GM18951 (cell line): ENCODE measurements around the gene PYGO1.

Experiments
- POLR2A ChIP-seq: IDR thresholded peaks from 4 replicates; pipeline ENCODE4 v1.6.1; 2011; ENCODE audit warnings: mild to moderate bottlenecking; ENCODE audit not compliant: insufficient read length, insufficient read depth; ENCODE audit errors: extremely low read depth
- in situ Hi-C: fragments of 300-500 bp; cut with MboI; formaldehyde crosslinking; loops from one replicate; pipeline ENCODE4 v1.12.0; 2022; ENCODE audit warnings: low sequenced_read_pairs, mixed read lengths, inconsistent platforms; ENCODE audit not compliant: unreplicated experiment

Gene PYGO1

GRCh38 chr15:55590788-55591187 lies 2.6 kb upstream of the PYGO1 start:
- in situ Hi-C loops = no loop called here
- TF ChIP-seq POLR2A = no peak

GRCh38 chr15:55589287-55589686 lies 1.1 kb upstream of the PYGO1 start:
- TF ChIP-seq POLR2A = no peak
- in situ Hi-C loops = no loop called here

- TF ChIP-seq POLR2A = no peak
- in situ Hi-C loops = no loop called here
Measured at GRCh38 chr15:55588815-55589115, 620 bp upstream of the PYGO1 start.

- no peak for TF ChIP-seq POLR2A
- in situ Hi-C loops = no loop called here
Measured at GRCh38 chr15:55587321-55588069, 650 bp downstream of the PYGO1 start.

GRCh38 chr15:55586808-55587207 lies 1.3 kb downstream of the PYGO1 start:
- TF ChIP-seq POLR2A = no peak
- in situ Hi-C loops = no loop called here

GRCh38 chr15:55576943-55577342 lies 11.2 kb downstream of the PYGO1 start:
- in situ Hi-C loops = no loop called here
- TF ChIP-seq POLR2A = no peak

- in situ Hi-C loops = no loop called here
- no peak for TF ChIP-seq POLR2A
Measured at GRCh38 chr15:55574096-55574495, 14.0 kb downstream of the PYGO1 start.

- no peak for TF ChIP-seq POLR2A
- in situ Hi-C loops = no loop called here
Measured at GRCh38 chr15:55573224-55573623, 14.9 kb downstream of the PYGO1 start.

GRCh38 chr15:55564347-55565145 lies 23.6 kb downstream of the PYGO1 start:
- in situ Hi-C loops = no loop called here
- TF ChIP-seq POLR2A = no peak

GRCh38 chr15:55562601-55563000 lies 25.5 kb downstream of the PYGO1 start:
- in situ Hi-C loops = no loop called here
- TF ChIP-seq POLR2A = no peak

GRCh38 chr15:55555089-55555488 lies 33.1 kb downstream of the PYGO1 start:
- TF ChIP-seq POLR2A = no peak
- in situ Hi-C loops = no loop called here

GRCh38 chr15:55552926-55553325 lies 35.2 kb downstream of the PYGO1 start:
- in situ Hi-C loops = no loop called here
- no peak for TF ChIP-seq POLR2A

GRCh38 chr15:55552451-55552850 lies 35.7 kb downstream of the PYGO1 start:
- in situ Hi-C loops = no loop called here
- TF ChIP-seq POLR2A = no peak

GRCh38 chr15:55549305-55549704 lies 38.8 kb downstream of the PYGO1 start:
- in situ Hi-C loops = no loop called here
- no peak for TF ChIP-seq POLR2A
